ACC112 (cell line): ENCODE results near the gene TUFM.
"Not testable (repeated sequence)": the region's sequence is repeated elsewhere in the genome, so short reads cannot be mapped to it uniquely, and the experiment has no call there.

Source experiments
- H2AFZ ChIP-seq: fragments of 200-600 bp; sonication (generic); one replicate; pipeline ENCODE4 v1.6.0; 2017; ENCODE audit warnings: antibody characterized with exemption, low read length; ENCODE audit not compliant: unreplicated experiment
- H3K27ac ChIP-seq: fragments of 200-600 bp; sonication (generic); 2 replicates; pipeline ENCODE4 v1.5.1; 2014; ENCODE audit warnings: low read depth, mild to moderate bottlenecking, antibody characterized with exemption, low read length, moderate library complexity
- H3K27me3 ChIP-seq: fragments of 200-600 bp; sonication (generic); 2 replicates; pipeline ENCODE4 v1.6.1; 2014; ENCODE audit warnings: mild to moderate bottlenecking, antibody characterized with exemption, low read length, moderate library complexity, mixed read lengths; ENCODE audit not compliant: insufficient read depth
- H3K36me3 ChIP-seq: fragments of 200-600 bp; sonication (generic); 2 replicates; pipeline ENCODE4 v1.6.1; 2016; ENCODE audit warnings: mild to moderate bottlenecking, antibody characterized with exemption, low read length, moderate library complexity, mixed read lengths; ENCODE audit not compliant: insufficient read depth
- H3K4me1 ChIP-seq: fragments of 200-600 bp; sonication (generic); one replicate; pipeline ENCODE4 v1.6.1; 2016; ENCODE audit warnings: low read length, mixed read lengths; ENCODE audit not compliant: insufficient read depth, unreplicated experiment, control insufficient read depth
- H3K4me3 ChIP-seq: fragments of 200-600 bp; sonication (generic); 2 replicates; pipeline ENCODE4 v1.5.1; 2014; ENCODE audit warnings: mild to moderate bottlenecking, low read depth, low read length
- H3K79me2 ChIP-seq: fragments of 200-600 bp; sonication (generic); one replicate; pipeline ENCODE4 v1.6.0; 2016; ENCODE audit warnings: low read length; ENCODE audit not compliant: control insufficient read depth, unreplicated experiment, insufficient read depth

TUFM gene

GRCh38 chr16:28846080-28846932, at the start of gene TUFM:
TSS of gene TUFM (minus strand) at chr16:28846348. CDS start at chr16:28846269, 79 bp downstream.
- Histone ChIP-seq H3K27ac (peak within 1 kb of the TSS; percentile 30; the same call in 1 of the 2 replicates), H3K36me3 (peaks cover 5% of the 10 kb centered on the region; the same call in 1 of the 2 replicates), H3K4me3 (peak within 1 kb of the TSS; percentile 99), H3K4me1 (peaks cover 7% of the 10 kb centered on the region), H3K79me2 (peaks cover 29% of the 10 kb centered on the region), H3K27me3 (no peaks in the 10 kb centered on the region), H2AFZ (peak within 1 kb of the TSS; percentile 56)

- no peak overlapping the region for H3K27ac ChIP-seq
- H3K4me3 ChIP-seq, result no peak overlapping the region
- H3K4me1 ChIP-seq, result no peaks in the 10 kb centered on the region
- H3K79me2 ChIP-seq, result no peaks in the 10 kb centered on the region
- H2AFZ ChIP-seq, result no peak overlapping the region
- H3K36me3 ChIP-seq, result no peaks in the 10 kb centered on the region
- H3K27me3 ChIP-seq, result no peaks in the 10 kb centered on the region
Measured at GRCh38 chr16:28895609-28896008, 49.5 kb upstream of the TUFM start.

- no peak overlapping the region for H2AFZ ChIP-seq
- no peaks in the 10 kb centered on the region for H3K36me3 ChIP-seq
- H3K79me2 ChIP-seq, result no peaks in the 10 kb centered on the region
- no peaks in the 10 kb centered on the region for H3K27me3 ChIP-seq
- H3K27ac ChIP-seq, result no peak overlapping the region
- H3K4me1 ChIP-seq, result no peaks in the 10 kb centered on the region
- no peak overlapping the region for H3K4me3 ChIP-seq
Measured at GRCh38 chr16:28893291-28893690, 47.1 kb upstream of the TUFM start.

GRCh38 chr16:28891964-28892890, 46.1 kb upstream of the TUFM start:
- H3K27me3 ChIP-seq, result no peaks in the 10 kb centered on the region
- no peaks in the 10 kb centered on the region for H3K36me3 ChIP-seq
- no peak overlapping the region for H3K27ac ChIP-seq
- no peaks in the 10 kb centered on the region for H3K79me2 ChIP-seq
- no peak overlapping the region for H3K4me3 ChIP-seq
- H3K4me1 ChIP-seq, result no peaks in the 10 kb centered on the region
- no peak overlapping the region for H2AFZ ChIP-seq

- not testable (repeated sequence) for H3K4me3 ChIP-seq, H3K79me2 ChIP-seq, H3K27ac ChIP-seq, H3K36me3 ChIP-seq, H3K4me1 ChIP-seq, H2AFZ ChIP-seq, H3K27me3 ChIP-seq
Measured at GRCh38 chr16:28890355-28890754, 44.2 kb upstream of the TUFM start.

GRCh38 chr16:28886945-28887344, 40.8 kb upstream of the TUFM start:
- no peak overlapping the region for H3K27ac ChIP-seq
- H3K4me1 ChIP-seq, result no peaks in the 10 kb centered on the region
- no peaks in the 10 kb centered on the region for H3K79me2 ChIP-seq
- no peaks in the 10 kb centered on the region for H3K36me3 ChIP-seq
- no peaks in the 10 kb centered on the region for H3K27me3 ChIP-seq
- no peak overlapping the region for H3K4me3 ChIP-seq
- H2AFZ ChIP-seq, result no peak overlapping the region

GRCh38 chr16:28884045-28884444, 37.9 kb upstream of the TUFM start:
- Histone ChIP-seq H3K79me2 (peaks cover under 1% of the 10 kb centered on the region), H3K36me3 (no peaks in the 10 kb centered on the region), H3K27ac (no peak overlapping the region), H3K27me3 (no peaks in the 10 kb centered on the region), H3K4me3 (no peak overlapping the region), H3K4me1 (no peaks in the 10 kb centered on the region), H2AFZ (no peak overlapping the region)

- Histone ChIP-seq H3K27me3 (no peaks in the 10 kb centered on the region), H3K36me3 (no peaks in the 10 kb centered on the region), H3K27ac (no peak overlapping the region), H3K4me3 (no peak overlapping the region), H2AFZ (no peak overlapping the region), H3K79me2 (peaks cover 2% of the 10 kb centered on the region), H3K4me1 (no peaks in the 10 kb centered on the region)
Measured at GRCh38 chr16:28883221-28883996, 37.3 kb upstream of the TUFM start.

GRCh38 chr16:28882551-28883160, 36.5 kb upstream of the TUFM start:
- Histone ChIP-seq H3K4me3 (no peak overlapping the region), H3K27me3 (no peaks in the 10 kb centered on the region), H3K4me1 (no peaks in the 10 kb centered on the region), H3K79me2 (peaks cover 2% of the 10 kb centered on the region), H2AFZ (no peak overlapping the region), H3K36me3 (no peaks in the 10 kb centered on the region), H3K27ac (no peak overlapping the region)

GRCh38 chr16:28881565-28881964, 35.4 kb upstream of the TUFM start:
- not testable (repeated sequence) for H3K4me3 ChIP-seq, H2AFZ ChIP-seq, H3K27me3 ChIP-seq, H3K36me3 ChIP-seq, H3K79me2 ChIP-seq, H3K4me1 ChIP-seq, H3K27ac ChIP-seq
